K562 (cell line): ENCODE results near the gene UPP1. TPM values are rescaled to one million over a fixed set of nuclear protein-coding genes. Genes with fewer than 3 reads are reported as not detected.

Source experiments
- ATAC-seq: fragments of 200-7000 bp; cut with Tn5 transposase; 3 replicates; pipeline ENCODE4 v1.9.1; 2020; ENCODE audit warnings: moderate library complexity
- BruUV-seq: library from RNA; stranded (reverse); fragments of 400-500 nt; replicated peaks from 2 replicates; lab custom pipeline; 2021; lab: Mats Ljungman, UMichigan
- CTCF ChIA-PET: fragments of 300-600 bp; formaldehyde crosslinking; extraction: SDS; loops from one replicate; lab custom pipeline; 2021; ENCODE audit warnings: low intra/inter-chr PET ratio; lab: Yijun Ruan, JAX
- POLR2A ChIA-PET: fragments of 300-600, 350-650 bp; sonication (Branson Sonifier 250); formaldehyde crosslinking; extraction: SDS; loops from one replicate; lab custom pipeline; 2021; ENCODE audit warnings: antibody characterized with exemption, inconsistent platforms; lab: Yijun Ruan, JAX
- DNase-seq, 4 experiments: peaks; one replicate each; pipeline versions ENCODE4 v3.0.0 to v3.0.0-alpha.2; 2011 to 2018; ENCODE audit warnings: low spot score in 3 of 4, mixed read lengths in 3 of 4; ENCODE audit errors: extremely low read depth in 1 of 4
- FAIRE-seq: peaks from 2 replicates; lab custom pipeline; 2011; peaks lifted over from hg19 to GRCh38; lab: Jason Lieb, UNC
- H2AFZ ChIP-seq: 2 replicates; pipeline ENCODE4 v1.6.0; 2011; ENCODE audit warnings: low read depth, low read length, control low read depth, inconsistent platforms
- H3K27ac ChIP-seq: fragments of 200-600 bp; 3 replicates; pipeline ENCODE4 v1.8.0; 2011; ENCODE audit warnings: low read depth, mild to moderate bottlenecking, control low read depth, inconsistent platforms, low read length, moderate library complexity, mixed read lengths; ENCODE audit errors: extremely low read depth
- H3K27me3 ChIP-seq, 2 experiments: fragments of 300-600 bp in 1 of 2; 2 replicates in 1 of 2; 3 replicates in 1 of 2; pipeline versions ENCODE4 v1.6.0 to v1.8.0; 2011; ENCODE audit warnings: inconsistent platforms in 2 of 2, low read length in 2 of 2, mild to moderate bottlenecking in 1 of 2, mixed read lengths in 1 of 2, moderate library complexity in 1 of 2; ENCODE audit not compliant: control insufficient read depth in 2 of 2, insufficient read depth in 2 of 2
- H3K36me3 ChIP-seq: fragments of 300-600 bp; 3 replicates; pipeline ENCODE4 v1.8.0; 2011; ENCODE audit warnings: mild to moderate bottlenecking, low read length, inconsistent platforms; ENCODE audit not compliant: control insufficient read depth, insufficient read depth
- H3K4me1 ChIP-seq, 2 experiments: fragments of 200-600 bp in 1 of 2; replicated peaks in 1 of 2; 2 replicates in 1 of 2; 3 replicates in 1 of 2; pipeline versions ENCODE4 v1.5.1 to v1.8.0; 2011; ENCODE audit warnings: inconsistent platforms in 2 of 2, low read length in 2 of 2, mild to moderate bottlenecking in 1 of 2, mixed read lengths in 1 of 2, moderate library complexity in 1 of 2; ENCODE audit not compliant: control insufficient read depth in 2 of 2, insufficient read depth in 2 of 2
- H3K4me2 ChIP-seq: 2 replicates; pipeline ENCODE4 v1.6.1; 2011; ENCODE audit warnings: low read length, control low read depth, inconsistent platforms, mixed read lengths; ENCODE audit not compliant: insufficient read depth
- H3K4me3 ChIP-seq: fragments of 200-600 bp; sonication (generic), shearing (Covaris generic); 2 replicates; pipeline ENCODE4 v1.5.1; 2016; ENCODE audit warnings: control low read depth, inconsistent platforms
- H3K79me2 ChIP-seq: fragments of 200-600 bp; 3 replicates; pipeline ENCODE4 v1.8.0; 2011; ENCODE audit warnings: low read length, inconsistent platforms; ENCODE audit not compliant: control insufficient read depth, insufficient read depth
- H3K9ac ChIP-seq, 2 experiments: 2 replicates each; pipeline versions ENCODE4 v1.6.0 to v1.6.1; 2011; ENCODE audit warnings: low read depth in 2 of 2, low read length in 2 of 2, control low read depth in 1 of 2, inconsistent platforms in 1 of 2, mild to moderate bottlenecking in 1 of 2, mixed read lengths in 1 of 2; ENCODE audit not compliant: insufficient read depth in 1 of 2
- H3K9me1 ChIP-seq: one replicate; pipeline ENCODE4 v1.6.0; 2011; ENCODE audit warnings: inconsistent platforms, mild to moderate bottlenecking, low read length, moderate library complexity; ENCODE audit not compliant: control insufficient read depth, insufficient read depth
- H3K9me3 ChIP-seq: replicated peaks from 2 replicates; pipeline ENCODE4 v1.5.1; 2011; ENCODE audit warnings: low read depth, low read length, inconsistent platforms; ENCODE audit not compliant: control insufficient read depth, insufficient read depth
- H4K20me1 ChIP-seq: replicated peaks from 2 replicates; pipeline ENCODE4 v1.6.1; 2011; ENCODE audit warnings: low read length, inconsistent platforms, mixed read lengths; ENCODE audit not compliant: control insufficient read depth, insufficient read depth
- ARID3B ChIP-seq: fragments of 250-450 bp; sonication (Bioruptor Pico); IDR thresholded peaks from 2 replicates; pipeline ENCODE4 v1.4.0; 2020; ENCODE audit warnings: borderline replicate concordance
- BRD9 ChIP-seq: fragments of 450-650 bp; IDR thresholded peaks from 2 replicates; pipeline ENCODE4 v1.6.1; 2018; ENCODE audit warnings: low read depth; ENCODE audit not compliant: partially characterized antibody
- CREBBP ChIP-seq: IDR thresholded peaks from one replicate; pipeline ENCODE4 v1.6.1; 2012; ENCODE audit warnings: low read depth, mild to moderate bottlenecking, control low read depth, inconsistent platforms, low read length
- KLF13 ChIP-seq: fragments of 450-650 bp; IDR thresholded peaks from 2 replicates; pipeline ENCODE4 v1.6.1; 2016; ENCODE audit warnings: missing genetic modification characterization, low read depth, mild to moderate bottlenecking, missing compliant biosample characterization, moderate library complexity, borderline replicate concordance
- MAZ ChIP-seq, 2 experiments: fragments of 450-650 bp in 1 of 2; sonication (generic) in 1 of 2; formaldehyde crosslinking; IDR thresholded peaks in 1 of 2; conservative IDR thresholded peaks in 1 of 2; 2 replicates each; pipeline versions ENCODE4 v1.4.0 to v1.5.0; 2020; ENCODE audit warnings: mild to moderate bottlenecking in 1 of 2, missing genetic modification reagents in 1 of 2
- PHB ChIP-seq: fragments of 250-450 bp; sonication (Bioruptor Pico); IDR thresholded peaks from 2 replicates; pipeline ENCODE4 v1.5.0; 2021
- PREB ChIP-seq: sonication (generic); formaldehyde crosslinking; IDR thresholded peaks from 2 replicates; pipeline ENCODE4 v1.8.1; 2023; ENCODE audit warnings: mild to moderate bottlenecking, missing genetic modification reagents
- RAD51 ChIP-seq: fragments of 450-650 bp; IDR thresholded peaks from 2 replicates; pipeline ENCODE4 v1.7.1; 2016; ENCODE audit warnings: low read depth, mild to moderate bottlenecking, borderline replicate concordance
- RCOR1 ChIP-seq, 2 experiments: IDR thresholded peaks; 2 replicates each; pipeline ENCODE4 v1.6.1; 2012; ENCODE audit warnings: low read depth in 2 of 2, low read length in 2 of 2, borderline replicate concordance in 1 of 2, improper control_type of control experiment in 1 of 2
- SMAD2 ChIP-seq: fragments of 150-350 bp; IDR thresholded peaks from 2 replicates; pipeline ENCODE4 v1.6.1; 2014; ENCODE audit warnings: low read depth, mild to moderate bottlenecking, low read length
- SMARCE1 ChIP-seq: fragments of 450-650 bp; IDR thresholded peaks from 2 replicates; pipeline ENCODE4 v1.7.1; 2016; ENCODE audit warnings: mild to moderate bottlenecking
- SNRNP70 ChIP-seq: fragments of 200-400 bp; formaldehyde crosslinking; optimal IDR thresholded peaks from 2 replicates; pipeline ENCODE3; 2017; ENCODE audit warnings: low read depth, low read length
- ZBTB8A ChIP-seq: fragments of 450-650 bp; IDR thresholded peaks from 2 replicates; pipeline ENCODE4 v1.6.1; 2018; ENCODE audit warnings: mild to moderate bottlenecking, moderate library complexity; ENCODE audit not compliant: partially characterized antibody
- ZC3H11A ChIP-seq: IDR thresholded peaks from 2 replicates; pipeline ENCODE4 v1.6.1; 2012; ENCODE audit warnings: low read depth, low read length, improper control_type of control experiment
- ZNF184 ChIP-seq: sonication (generic); formaldehyde crosslinking; IDR thresholded peaks from 2 replicates; pipeline ENCODE4 v1.5.0; 2020; ENCODE audit warnings: missing genetic modification reagents
- ZNF431 ChIP-seq: sonication (generic); formaldehyde crosslinking; IDR thresholded peaks from 2 replicates; pipeline ENCODE4 v1.8.0; 2022; ENCODE audit warnings: mild to moderate bottlenecking, missing genetic modification reagents
- ZNF507 ChIP-seq: conservative IDR thresholded peaks from 2 replicates; pipeline ENCODE4 v1.6.1; 2017; ENCODE audit warnings: missing genetic modification characterization, missing compliant biosample characterization
- whole genome bisulfite sequencing: fragments of 100-300 bp; shearing (Covaris generic); methylation state at CpG from one replicate; pipeline ENCODE4 v1.1.6; 2016; ENCODE audit warnings: low coverage, mixed read lengths; ENCODE audit not compliant: insufficient coverage; ENCODE audit errors: missing lambda C conversion rate; 5-methylcytosine and 5-hydroxymethylcytosine counted together
- in situ Hi-C: fragments of 300-500 bp; cut with MboI; formaldehyde crosslinking; loops from 4 replicates; pipeline ENCODE4 v1.15.0; 2018; ENCODE audit warnings: inconsistent platforms, mixed read lengths
- intact Hi-C: fragments of 100-400 bp; cut with micrococcal nuclease; formaldehyde crosslinking; loops from 2 replicates; pipeline ENCODE4 v1.14.2; 2022
- polyA plus RNA-seq, 8 experiments: library from polyadenylated mRNA; depleted of rRNA in 4 of 8; stranded (reverse) in 5 of 8; unstranded in 3 of 8; fragments of >200 nt; fragmentation: Nextera tagmentation in 2 of 8; fragmentation: Illumina TruSeq in 1 of 8; extraction: Ambion mirVana in 2 of 8; extraction: Trizol in 1 of 8; gene quantifications; 2 replicates each; pipeline versions ENCODE4 v1.2.1 to v1.2.3, GENCODE V29; 2011 to 2014; ENCODE audit warnings: inconsistent platforms in 1 of 8, missing spikeins in 1 of 8
- total RNA-seq, 7 experiments: library from RNA; depleted of rRNA in 6 of 7; stranded (reverse); fragments of >200 nt in 6 of 7; fragmentation: Illumina TruSeq in 2 of 7; extraction: Trizol in 2 of 7; gene quantifications; 2 replicates each; pipeline versions ENCODE4 v1.2.1 to v1.2.3, GENCODE V29; 2011 to 2021; ENCODE audit warnings: low replicate concordance in 1 of 7

UPP1 gene
- total and polyA plus RNA-seq, 9 of the 15 experiments (the other 6 are each of a cell fraction or from before 2014, with no cell fraction given), result 0.38 to 2.4 (median 0.61) TPM

- TF ChIP-seq MAZ (CRISPR knock-in tag; conservative IDR thresholded peaks at IDR 0.05 in 1 of 2, IDR thresholded peaks at IDR 0.05 in 1 of 2) (no peak), ARID3B (no peak), PHB (no peak), ZC3H11A (no peak), CREBBP (no peak), PREB (CRISPR knock-in tag) (no peak), ZBTB8A (no peak)
Observed at GRCh38 chr7:48042216-48042615, 46.8 kb upstream of the UPP1 start (continued).

- DNase-seq, result no peak
- TF ChIP-seq SNRNP70 (no peak), KLF13 (tag) (no peak), ARID3B (no peak), SMAD2 (no peak), ZNF507 (tag) (no peak), RAD51 (no peak), BRD9 (no peak), SMARCE1 (no peak), RCOR1 (IDR thresholded peaks at IDR 0.05; ENCODE audit: borderline replicate concordance in 1 of 2, low read depth in 2 of 2, low read length in 2 of 2) (no peak), ZNF184 (CRISPR knock-in tag) (no peak), ZNF431 (CRISPR knock-in tag) (no peak)
Observed at GRCh38 chr7:48042636-48043035, 46.4 kb upstream of the UPP1 start.

More at GRCh38 chr7:48042636-48043035, 46.4 kb upstream of the UPP1 start:
- Histone ChIP-seq H3K9me3 (no peaks in the 10 kb centered on the region), H3K79me2 (no peaks in the 10 kb centered on the region), H2AFZ (no peak overlapping the region), H3K27me3 (peaks cover 20 to 50% of the 10 kb centered on the region in 2 experiments; a peak in 4 of 5 replicates), H3K9me1 (no peaks in the 10 kb centered on the region), H3K4me2 (no peak overlapping the region), H3K4me3 (no peak overlapping the region), H4K20me1 (no peaks in the 10 kb centered on the region), H3K4me1 (no peaks in the 10 kb centered on the region; a peak in 1 of 5 replicates), H3K9ac (no peak overlapping the region), H3K27ac (no peak overlapping the region), H3K36me3 (no peaks in the 10 kb centered on the region)
- ATAC-seq (no peak), FAIRE-seq (no peak)
- intact Hi-C loops (no loop called here), in situ Hi-C loops (no loop called here)
- ChIA-PET POLR2A (no interaction called here), CTCF (no interaction called here)
- 0% methylated on average over 3 of the region's 3 CpGs for WGBS
- BruUV-seq, result no TSS peak
